CD4-positive, alpha-beta T cell treated with Interleukin-10 for 1 hour (primary cell): ENCODE results near the gene ANKRD65.
"Not testable (repeated sequence)": the region's sequence is repeated elsewhere in the genome, so short reads cannot be mapped to it uniquely, and the experiment has no call there.

Source experiments
- DNase-seq: peaks from one replicate; pipeline ENCODE4 v3.0.0-alpha.2; 2020

The ANKRD65 gene

GRCh38 chr1:1430114-1430982 lies 9.3 kb upstream of the ANKRD65 start:
- DNase-seq = no peak

DNA sequence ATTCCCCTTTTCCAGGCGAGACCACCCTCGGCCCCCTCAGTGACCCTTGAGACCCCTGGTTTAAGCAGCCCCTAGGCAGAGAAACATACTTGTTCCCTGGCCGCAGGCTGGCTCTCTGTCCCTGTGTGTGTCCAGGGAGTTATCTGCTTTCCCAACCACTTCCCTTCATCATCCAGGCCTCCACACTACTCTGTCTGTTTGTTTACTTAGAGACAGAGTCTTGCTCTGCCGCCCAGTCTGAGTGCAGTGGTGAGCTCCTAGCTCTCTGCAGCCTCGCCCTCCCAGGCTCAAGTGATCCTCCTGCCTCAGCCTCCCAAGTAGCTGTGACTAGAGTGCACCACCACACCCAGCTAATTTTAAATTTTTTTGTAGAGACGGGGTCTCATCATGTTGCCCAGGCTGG lies 8.6 kb upstream of the ANKRD65 start:
- no peak for DNase-seq

DNA sequence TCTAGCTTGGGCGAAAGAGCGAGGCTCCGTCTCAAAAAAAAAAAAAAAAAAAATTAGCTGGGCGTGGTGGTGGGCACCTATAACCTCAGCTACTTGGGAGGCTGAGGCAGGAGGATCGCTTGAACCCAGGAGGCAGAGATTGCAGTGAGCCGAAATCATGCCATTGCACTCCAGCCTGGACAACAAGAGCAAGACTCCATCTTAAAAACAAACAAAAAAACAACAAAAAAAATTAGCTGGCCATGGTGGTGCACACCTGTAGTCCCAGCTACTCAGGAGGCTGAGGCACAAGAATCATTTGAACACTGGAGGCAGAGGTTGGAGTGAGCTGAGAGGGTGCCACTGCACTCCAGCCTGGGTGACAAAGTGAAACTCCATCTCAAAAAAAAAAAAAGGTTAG lies 7.9 kb upstream of the ANKRD65 start:
- not testable (repeated sequence) for DNase-seq

- no peak for DNase-seq
Observed at GRCh38 chr1:1428174-1428573, 7.1 kb upstream of the ANKRD65 start.

- no peak for DNase-seq
Observed at GRCh38 chr1:1427820-1428148, 6.7 kb upstream of the ANKRD65 start.

DNA sequence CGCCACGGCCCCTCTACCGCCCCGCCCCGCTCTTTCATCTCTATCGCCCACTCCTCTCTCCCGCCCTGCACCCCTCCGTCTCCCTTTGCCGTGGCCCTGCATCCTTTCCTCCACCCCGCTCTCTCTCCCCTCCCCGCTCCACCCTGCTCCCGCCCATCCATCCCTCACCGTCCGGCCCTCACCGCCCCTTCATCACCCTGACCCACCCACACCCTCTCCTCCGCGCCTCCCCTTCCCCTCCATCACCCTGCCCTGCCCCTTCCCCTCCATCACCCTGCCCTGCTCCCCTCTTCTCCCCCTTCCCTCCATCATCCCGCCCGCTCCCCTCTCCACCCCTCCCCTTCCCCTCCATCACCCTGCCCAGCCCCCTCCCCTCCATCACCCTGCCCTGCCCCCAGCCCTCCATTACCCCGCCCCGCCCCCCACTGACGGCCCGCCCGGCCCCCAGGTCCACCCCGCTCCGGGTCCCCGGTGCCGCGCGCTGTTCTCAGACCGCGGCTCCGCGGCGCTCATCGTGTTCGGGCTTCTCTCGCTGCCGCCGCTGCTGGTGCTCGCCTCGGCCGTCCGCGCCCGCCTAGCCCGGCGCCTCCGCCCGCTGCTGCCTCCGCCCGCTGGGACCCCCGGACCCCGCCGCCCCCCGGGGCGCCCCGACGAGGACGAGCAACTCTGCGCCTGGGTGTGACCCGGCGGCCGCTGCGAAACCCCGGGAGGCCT lies 6.2 kb upstream of the ANKRD65 start:
- no peak for DNase-seq

GRCh38 chr1:1426496-1427105 lies 5.5 kb upstream of the ANKRD65 start:
- no peak for DNase-seq

GRCh38 chr1:1425753-1426495 lies 4.8 kb upstream of the ANKRD65 start:
- DNase-seq = no peak

DNA sequence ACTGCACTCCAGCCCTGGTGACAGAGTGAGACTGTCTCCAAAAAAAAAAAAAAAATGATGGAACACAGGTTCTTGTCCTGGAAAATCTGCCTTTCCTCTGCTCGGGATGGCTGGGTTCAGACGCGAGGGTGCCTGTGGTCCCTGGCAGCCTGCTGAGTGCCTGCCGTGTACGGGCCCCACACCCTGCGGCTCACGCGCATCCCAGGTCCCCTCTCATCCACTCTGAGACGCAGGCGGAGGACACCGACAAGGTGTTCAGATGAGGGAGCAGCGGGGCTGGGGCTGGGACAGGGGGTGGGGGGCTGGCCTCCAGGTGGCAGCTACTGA lies 4.3 kb upstream of the ANKRD65 start:
- DNase-seq = no peak

- no peak for DNase-seq
Observed at GRCh38 chr1:1424707-1425106, 3.6 kb upstream of the ANKRD65 start.

DNA sequence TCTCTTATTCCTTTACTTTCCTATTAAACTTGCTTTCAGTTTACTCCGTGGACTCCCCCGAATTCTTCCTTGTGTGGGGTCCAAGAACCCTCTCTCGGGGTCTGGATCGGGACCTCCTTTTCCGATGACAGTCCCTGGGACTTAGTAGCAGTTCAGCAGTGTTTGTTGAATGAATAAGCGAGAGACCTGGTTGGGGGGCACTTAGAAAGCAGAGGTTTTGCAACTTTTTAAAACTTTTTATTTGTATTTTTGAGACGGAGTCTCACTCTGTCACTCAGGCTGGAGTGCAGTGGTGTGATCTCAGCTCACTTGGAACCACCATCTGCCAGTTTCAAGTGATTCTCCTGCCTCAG lies 2.1 kb upstream of the ANKRD65 start:
- DNase-seq = no peak

DNA sequence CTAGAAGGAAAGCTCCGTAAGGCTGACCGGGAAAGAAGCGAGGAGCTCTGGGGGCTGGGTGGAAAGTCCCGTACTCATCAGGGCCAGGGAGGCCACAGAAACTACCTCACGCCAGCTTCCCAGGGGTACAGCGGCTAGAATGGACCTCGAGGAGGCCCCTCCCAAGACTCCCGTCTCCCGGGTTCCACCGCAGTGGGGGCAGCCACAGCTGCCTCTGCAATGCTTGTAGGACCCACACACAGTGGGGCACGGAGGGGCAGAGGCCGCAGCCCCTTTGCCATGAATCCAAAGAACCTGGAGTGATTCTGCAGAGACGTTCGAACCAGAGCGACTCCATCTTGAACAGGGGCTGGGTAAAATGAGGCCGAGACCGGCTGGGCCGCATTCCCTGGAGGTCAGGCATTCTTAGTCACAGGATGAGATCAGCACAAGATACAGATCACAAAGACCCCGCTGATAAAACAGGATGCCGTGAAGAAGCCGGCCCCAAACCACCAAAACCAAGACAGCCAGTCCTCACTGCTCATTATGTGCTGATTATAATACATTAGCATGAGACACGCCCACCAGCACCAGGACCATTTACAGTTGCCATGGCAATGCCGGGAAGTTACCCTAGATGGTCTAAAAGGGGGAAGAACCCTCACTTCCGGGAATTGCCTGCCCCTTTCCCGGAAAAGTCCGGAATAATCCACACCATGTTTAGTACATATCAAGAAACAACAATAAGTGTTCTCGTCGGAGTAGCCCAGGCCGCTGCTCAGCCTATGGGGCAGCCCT lies 1.6 kb upstream of the ANKRD65 start:
- DNase-seq = no peak

- no peak for DNase-seq
Observed at GRCh38 chr1:1421907-1422464, 910 bp upstream of the ANKRD65 start.

GRCh38 chr1:1420654-1421141 lies 378 bp downstream of the ANKRD65 start:
- no peak for DNase-seq

DNA sequence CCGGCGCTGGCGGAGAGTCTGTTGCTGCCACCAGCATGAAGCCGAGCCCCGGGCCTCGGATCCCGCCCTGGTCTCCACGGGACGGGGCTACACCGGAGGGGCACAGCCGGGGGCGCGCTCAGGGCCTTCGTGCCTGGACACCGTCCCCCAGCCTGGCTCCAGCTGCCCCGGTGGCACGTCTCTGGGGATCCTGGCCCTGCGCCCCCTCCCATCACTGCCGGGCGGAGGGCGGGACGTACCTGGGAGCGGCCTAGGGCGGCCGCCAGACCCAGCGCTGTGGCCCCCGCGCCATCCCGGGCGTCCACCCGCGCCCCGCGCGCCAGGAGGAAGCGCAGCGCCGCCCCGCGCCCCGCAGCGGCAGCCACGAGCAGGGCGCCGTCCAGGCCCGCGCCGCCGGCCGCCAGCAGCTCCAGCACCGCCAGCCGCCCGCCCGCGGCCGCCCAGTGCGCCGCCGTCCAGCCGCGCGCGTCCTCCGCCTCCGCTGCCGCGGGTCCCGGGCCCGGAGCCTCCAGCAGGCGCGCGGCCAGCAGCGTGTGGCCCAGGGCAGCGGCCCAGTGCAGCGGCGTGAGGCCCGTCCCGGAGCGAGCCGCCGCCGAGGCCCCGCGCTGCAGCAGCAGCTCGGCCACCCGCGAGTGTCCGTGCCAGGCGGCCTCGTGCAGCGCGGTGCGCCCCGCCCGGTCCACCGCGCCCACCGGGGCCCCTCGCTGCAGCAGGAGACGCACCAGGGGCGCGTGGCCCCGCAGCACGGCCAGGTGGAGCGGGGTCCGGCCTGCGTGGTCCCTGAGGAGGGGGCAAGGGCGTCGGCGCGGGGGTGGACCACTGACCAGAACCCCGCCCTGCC lies 1.0 kb downstream of the ANKRD65 start:
- DNase-seq = no peak

DNA sequence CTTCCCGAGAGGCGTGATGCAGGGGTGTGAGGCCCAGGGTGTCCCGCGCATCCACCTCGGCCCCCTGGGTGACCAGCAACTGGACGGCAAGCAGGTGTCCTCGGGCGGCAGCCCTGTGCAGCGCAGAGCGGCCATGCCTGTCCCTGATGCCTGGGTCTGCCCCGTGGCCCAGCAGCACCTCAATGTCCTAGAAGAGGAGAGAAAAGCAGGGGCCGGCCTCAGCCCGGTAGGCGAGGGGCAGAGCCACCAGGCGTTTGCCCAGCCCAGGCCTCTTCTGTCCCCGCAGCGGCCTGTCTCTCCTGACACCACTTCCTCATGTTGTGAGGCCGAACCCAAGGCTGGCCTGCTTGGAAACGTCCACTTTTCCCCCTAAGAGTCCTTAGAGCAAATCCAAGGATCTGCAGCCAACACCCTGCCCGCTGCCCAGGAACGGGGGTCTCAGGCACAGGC lies 1.7 kb downstream of the ANKRD65 start:
- no peak for DNase-seq

DNA sequence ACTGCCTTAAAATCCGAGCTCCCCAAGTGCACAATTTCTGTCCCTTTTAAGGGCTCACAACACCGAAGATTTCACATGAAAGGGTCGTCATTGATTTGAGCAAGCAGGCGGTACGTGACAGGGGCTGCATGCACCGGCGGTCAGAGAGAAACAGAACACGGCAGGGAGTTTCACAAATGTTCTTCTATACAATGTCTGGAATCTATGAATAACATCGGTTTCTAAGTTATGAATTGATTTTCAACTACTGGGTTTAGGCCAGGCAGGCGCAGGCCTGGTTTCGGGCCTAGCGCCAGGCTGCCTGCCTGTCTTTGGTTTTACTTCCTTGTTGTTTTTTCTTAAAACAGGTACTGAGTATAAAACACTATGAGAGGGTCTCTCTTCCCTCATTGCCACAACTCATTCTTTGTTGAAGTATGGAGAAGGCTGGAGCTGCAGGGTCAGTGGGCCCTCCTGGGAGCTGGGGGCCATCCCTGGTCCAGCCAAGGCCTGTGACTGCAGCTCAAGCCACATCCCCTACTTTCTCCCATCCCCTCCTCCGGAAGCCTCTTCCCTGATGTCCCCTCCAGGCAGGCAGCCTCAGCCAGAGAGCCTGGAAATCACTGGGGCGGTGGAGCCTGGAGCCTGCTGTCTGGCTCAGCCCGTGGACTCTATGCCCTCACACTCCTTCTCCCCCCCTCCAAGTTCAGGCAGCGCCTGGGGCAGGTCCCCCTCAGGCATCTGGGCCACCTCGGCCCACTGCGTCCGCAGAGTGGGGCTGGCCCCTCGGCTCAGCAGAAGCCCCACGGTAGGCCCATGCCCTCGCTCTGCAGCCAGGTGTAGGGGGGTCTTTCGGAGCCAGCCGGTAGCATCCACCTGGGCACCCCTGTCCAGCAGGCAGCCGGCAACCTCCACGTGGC lies 2.4 kb downstream of the ANKRD65 start:
- DNase-seq = no peak

GRCh38 chr1:1417825-1418463 lies 3.1 kb downstream of the ANKRD65 start:
- DNase-seq = not testable (repeated sequence)

DNA sequence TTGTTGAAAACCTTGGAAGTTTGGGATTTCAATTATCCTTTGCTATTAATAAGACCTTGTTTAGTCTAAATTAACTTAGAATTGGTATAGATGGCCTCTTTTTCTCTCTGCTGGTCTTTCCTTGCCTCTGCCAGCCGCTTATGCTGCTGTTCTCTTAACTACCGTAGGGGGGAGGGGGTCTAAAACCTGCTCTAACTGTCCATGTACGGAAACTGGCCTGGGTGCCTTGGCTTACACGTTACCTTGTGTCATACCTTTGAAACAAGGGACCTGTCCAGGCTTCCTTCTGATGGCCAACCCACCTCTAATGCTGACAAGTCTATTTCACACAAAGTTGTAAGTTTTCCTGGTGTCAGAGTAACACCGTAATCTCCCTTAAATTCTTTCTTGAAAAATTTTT lies 3.7 kb downstream of the ANKRD65 start:
- not testable (repeated sequence) for DNase-seq

DNA sequence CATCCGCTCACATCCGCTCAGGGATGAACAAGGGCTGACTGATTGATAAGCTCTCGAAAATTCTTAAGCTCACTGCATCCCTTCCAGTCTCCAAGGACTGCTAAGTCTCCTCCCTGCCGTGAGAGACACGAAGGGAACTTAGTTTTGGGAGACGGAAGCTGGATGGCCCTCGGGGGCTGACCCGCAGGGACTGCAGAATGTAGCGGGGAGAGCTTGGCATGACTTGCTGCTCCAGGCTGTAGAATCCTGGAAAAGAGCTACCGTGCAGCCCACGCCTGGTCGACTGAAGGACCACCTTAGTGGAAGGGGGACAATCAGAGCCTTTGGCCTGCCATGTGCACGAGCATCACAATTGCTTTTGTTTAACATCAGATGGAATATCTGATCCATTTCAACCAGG lies 5.3 kb downstream of the ANKRD65 start:
- DNase-seq = no peak
